GM19468 (cell line): ENCODE results near the gene RARB.

Experiments used
- ATAC-seq: cut with Tn5 transposase; IDR thresholded peaks from one replicate; pipeline ENCODE4 v1.9.1; 2021; ENCODE audit warnings: mild to moderate bottlenecking, moderate library complexity, moderate number of reproducible peaks; ENCODE audit not compliant: unreplicated experiment; ENCODE audit errors: extremely low read depth

The RARB gene

GRCh38 chr3:25495726-25496253, 67.7 kb downstream of the RARB start:
- no peak for ATAC-seq

GRCh38 chr3:25497096-25497495, 69.0 kb downstream of the RARB start:
- ATAC-seq = no peak

DNA sequence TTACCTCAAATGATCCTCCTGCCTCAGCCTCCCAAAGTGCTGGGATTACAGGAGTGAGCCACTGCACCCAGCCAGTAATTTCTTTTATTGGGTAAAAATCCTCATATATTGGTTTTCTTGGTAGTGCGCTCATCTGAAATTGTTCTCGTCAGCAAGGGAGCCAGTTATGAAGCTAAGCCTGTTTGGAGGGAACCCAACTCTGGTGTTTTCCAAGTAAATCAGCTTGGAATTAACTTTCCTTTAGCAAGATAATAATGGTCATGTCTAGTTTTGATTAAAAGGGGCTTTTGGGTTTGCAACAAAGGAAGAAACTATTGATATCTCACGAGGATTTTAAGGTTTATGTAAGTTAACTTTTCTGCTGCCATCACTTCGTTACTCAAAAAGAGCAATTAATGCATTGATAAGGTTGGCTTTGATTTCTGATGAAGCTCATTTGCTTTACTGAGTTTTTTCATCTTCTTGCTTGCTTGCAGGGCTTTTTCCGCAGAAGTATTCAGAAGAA, 72.7 kb downstream of the RARB start:
- ATAC-seq = no peak

GRCh38 chr3:25502233-25502632, 74.2 kb downstream of the RARB start:
- ATAC-seq = no peak

GRCh38 chr3:25503898-25504301, 75.8 kb downstream of the RARB start:
- ATAC-seq = no peak

GRCh38 chr3:25505581-25505980, 77.5 kb downstream of the RARB start:
- no peak for ATAC-seq

DNA sequence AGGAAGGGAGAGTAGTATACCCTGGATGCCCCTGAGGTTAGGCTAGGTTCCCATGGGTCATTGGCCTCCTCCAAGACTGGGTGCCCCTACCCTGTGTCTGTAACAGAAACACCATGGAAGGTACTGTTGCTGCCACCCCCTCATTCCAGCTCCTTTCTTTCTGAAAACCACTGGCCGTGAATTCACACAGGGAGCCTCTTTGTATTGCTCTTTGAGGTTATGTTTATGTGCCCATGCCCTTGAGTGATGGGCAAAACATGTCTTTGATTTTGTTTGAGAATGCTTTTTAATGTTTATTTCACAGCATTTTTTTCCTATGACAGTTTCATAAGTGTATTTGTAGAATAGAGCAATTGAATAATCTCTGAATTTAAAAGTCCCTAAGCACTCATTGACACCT, 79.7 kb downstream of the RARB start:
- no peak for ATAC-seq

DNA sequence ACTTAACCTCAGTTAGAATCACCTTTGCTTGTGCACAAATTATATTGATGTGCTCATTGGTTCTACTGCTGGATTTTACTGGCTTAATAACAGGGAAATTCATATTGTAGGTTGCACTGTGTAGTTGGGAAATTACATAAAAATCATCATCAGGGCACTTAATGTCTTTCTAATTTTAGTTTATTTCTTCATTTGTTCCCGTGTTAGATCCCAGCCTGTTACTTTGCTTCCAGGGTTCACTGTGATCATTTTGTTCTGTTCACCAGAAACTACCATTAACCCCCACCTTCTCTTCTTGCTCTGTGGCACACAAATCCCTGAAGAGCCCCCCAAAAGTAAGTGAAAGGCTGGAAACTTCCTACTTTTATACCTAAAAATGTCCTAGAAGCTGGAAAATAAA, 80.4 kb downstream of the RARB start:
- no peak for ATAC-seq

GRCh38 chr3:25508901-25509300, 80.8 kb downstream of the RARB start:
- ATAC-seq = no peak

GRCh38 chr3:25510797-25511196, 82.7 kb downstream of the RARB start:
- ATAC-seq = no peak

- ATAC-seq = no peak
Measured at GRCh38 chr3:25511972-25512721, 84.1 kb downstream of the RARB start.

GRCh38 chr3:25513642-25514266, 85.7 kb downstream of the RARB start:
- no peak for ATAC-seq

DNA sequence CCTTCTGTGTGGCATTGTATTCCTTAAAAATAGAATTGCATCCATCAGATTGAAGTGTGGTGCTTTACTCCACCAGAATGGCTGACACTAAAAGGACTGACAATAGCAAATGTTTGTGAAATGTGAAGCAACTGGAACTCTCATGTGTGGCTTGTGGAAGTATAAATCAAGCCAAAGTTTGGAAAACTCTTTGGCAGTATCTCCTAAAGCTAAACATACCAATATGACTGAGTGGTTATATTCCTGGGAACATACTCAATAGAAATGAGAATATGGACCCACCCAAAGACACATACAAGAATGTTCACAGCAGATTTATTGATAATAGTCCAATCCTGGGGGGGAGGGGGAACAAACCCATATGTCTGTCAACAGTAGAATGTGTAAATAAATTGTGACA, 87.1 kb downstream of the RARB start:
- no peak for ATAC-seq

- ATAC-seq = no peak
Measured at GRCh38 chr3:25520926-25521559, 93.0 kb downstream of the RARB start.

DNA sequence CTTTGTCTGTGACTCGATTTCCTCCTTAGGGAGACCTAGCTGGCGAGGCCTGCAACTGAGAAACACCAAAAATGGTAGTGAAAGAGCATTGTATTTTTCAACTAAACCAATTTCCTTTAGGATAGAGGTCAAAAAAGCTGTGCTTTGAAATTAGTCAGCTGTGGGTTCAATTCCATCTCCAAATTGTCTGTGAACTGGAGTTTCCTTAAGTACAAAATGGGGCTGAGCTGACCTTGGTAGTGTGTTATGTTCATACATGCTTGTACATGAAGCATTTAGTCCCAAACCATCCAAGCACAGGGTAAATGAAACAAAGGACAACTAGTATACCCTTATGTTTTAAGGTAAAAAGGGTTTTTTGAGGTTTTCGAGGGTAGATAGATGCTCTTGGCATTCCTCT, 99.3 kb downstream of the RARB start:
- ATAC-seq = no peak

GRCh38 chr3:25527801-25528200, 99.7 kb downstream of the RARB start:
- ATAC-seq = no peak

- ATAC-seq = no peak
Measured at GRCh38 chr3:25531971-25532370, 103.9 kb downstream of the RARB start.

DNA sequence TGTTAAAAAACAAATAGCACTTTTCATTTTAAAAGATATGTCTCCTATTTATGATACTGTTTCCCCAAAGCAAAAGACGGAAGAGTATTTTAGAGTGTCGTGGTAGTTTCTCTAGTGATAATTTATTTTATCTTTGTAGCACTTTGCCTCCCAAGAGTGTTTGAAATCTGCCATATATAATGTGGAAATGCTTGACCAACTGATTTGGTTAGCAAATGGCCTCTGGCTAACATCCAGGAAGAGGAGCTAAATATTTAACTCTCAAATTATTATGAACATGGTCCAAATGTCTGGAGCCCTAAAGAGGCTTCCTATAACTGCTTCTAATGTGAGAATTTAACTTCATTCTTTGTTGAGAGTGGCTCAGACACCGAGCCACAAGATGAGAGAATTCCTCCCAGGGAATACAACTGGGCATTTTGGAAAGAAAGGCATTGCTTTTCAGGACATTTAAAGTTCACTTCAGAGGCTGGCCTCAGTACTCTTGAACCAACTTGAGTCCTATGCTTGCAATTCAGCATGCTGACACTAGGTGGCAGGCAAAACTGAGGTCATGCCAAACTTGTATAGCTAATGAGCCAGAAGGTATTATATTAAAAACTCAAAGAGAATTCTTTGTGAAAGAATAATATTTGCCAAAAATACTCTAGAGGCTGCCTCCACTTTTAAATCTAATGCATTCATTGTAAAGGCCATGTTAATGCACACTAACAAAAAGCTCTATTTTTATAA, 104.5 kb downstream of the RARB start:
- ATAC-seq = peak; percentile 53

DNA sequence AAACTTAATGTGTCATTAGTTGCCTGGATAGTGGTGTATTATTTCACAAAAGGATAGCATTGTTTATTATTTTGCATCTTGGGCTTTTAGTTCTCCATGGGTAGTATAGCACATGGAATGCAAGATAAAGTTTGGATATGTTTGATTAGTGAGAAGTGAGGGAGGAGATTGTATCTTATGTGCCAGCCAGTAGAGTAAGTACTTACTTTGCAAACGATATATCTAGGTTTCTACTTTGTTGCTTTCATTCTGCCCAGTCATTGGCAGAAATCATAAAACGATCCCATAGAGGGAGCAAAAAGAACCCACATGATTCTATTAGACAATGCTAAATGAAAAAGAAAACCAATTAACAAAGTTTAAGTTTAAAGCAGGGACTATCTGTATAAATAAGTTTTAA, 105.3 kb downstream of the RARB start:
- no peak for ATAC-seq

DNA sequence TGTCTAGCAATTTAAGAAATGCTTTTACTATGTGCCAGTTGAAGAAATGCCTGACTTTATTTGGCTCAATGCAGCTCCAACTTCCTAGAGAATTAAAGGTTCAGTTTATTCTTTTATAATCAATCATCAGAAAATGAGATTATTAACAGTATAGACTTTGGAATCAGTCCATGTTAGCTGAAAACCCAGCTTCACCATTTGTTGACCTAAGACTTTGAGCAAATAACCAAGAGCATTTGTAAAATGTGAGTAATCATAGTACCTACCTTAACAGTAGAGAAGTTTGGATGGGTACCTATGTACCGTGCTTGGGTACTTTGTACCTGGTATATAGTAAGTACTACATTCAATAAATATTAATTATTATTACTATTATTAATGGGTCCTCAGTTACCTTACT, 105.9 kb downstream of the RARB start:
- no peak for ATAC-seq
